ENCODE measurements around the gene ZNF311. TPM values are rescaled to one million over a fixed set of nuclear protein-coding genes. Genes with fewer than 3 reads are reported as not detected.

Gene ZNF311
- 3.2 TPM for total RNA-seq

DNA sequence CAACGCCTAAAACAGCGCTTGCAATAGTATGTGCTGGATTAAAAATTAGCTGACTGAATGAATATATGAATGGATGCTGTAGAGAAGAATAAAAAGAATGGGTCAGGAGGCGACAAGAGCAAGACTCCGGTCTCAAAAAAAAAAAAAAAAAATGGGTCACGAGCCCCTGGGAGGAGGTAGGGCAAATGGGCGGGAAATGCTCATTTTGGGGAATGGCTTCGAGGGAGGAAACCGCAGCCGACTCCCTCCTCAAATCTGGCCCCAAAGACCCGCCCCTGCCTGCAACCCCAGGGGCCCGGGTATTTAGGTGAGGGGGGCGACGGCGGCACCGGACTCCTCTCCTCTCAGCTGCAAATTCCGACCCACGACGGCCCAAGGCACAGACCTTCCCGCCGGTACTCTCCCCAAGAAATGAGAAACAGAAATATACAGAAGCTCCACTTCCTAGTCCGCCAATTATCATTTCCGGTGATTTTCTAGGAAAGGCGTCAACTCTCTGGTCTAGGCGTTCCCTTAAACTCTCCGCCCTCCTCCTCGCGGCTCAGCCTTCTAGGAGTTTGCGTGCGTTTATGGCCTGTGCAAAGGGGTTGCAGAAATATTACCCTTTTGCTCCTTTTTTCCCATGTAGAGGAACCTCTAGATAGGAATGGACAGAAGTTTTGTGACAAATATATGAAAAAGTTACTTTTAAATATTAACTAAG, at the start of gene ZNF311:
ZNF311 (minus strand) TSS at position 133 of the 703 bp plus-strand sequence. CDS start 1,361 bp downstream, outside the sequence.
- DNase-seq (ENCODE audit: low spot score) = peak; percentile 65

DNA sequence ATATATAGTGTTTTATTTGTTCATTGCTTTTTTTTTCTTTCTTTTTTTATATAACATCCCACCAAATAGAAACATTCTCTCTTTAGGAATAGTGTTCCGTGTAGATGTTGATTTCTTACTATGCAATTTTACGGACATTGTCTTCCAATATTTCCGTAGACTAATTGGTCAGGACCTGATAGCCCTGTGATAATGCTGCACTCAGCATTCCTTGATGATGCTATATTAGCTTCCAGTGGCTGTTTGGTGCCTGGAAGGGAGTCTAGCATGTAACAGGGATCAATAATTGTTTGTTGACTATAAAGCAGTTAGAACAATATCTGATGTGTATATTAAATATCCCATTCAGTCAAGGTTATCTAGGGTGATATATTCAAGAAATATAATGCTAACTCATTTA, 46.6 kb upstream of the ZNF311 start:
- DNase-seq (ENCODE audit: low spot score) = no peak

DNA sequence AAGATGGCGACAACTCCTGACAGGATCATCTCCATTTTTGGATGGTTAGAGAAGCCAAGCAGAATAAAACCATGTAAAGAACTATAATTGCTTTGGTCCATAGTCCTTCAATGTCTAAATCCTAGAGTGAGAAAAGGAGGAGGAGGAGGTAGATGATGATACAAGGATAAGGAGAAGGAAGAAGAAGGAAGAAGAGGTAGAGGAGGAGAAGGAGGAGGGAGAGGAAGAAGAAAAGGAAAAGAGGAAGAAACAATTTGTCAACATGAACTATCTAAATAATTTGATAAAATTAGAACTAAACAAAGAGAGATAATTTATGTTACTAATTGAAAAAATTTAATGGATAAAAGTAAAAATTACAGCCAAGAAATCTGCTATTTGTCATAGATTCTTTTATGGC, 40.0 kb upstream of the ZNF311 start, which contains the start of gene OR2W1:
OR2W1 (minus strand) TSS at position 101 of the 400 bp plus-strand sequence; CDS start at position 101, 0 bp downstream.
- DNase-seq (ENCODE audit: low spot score) = no peak

- DNase-seq (ENCODE audit: low spot score) = no peak
These were observed 30.8 kb upstream of the ZNF311 start for GRCh38 chr6:29035951-29036350.

DNA sequence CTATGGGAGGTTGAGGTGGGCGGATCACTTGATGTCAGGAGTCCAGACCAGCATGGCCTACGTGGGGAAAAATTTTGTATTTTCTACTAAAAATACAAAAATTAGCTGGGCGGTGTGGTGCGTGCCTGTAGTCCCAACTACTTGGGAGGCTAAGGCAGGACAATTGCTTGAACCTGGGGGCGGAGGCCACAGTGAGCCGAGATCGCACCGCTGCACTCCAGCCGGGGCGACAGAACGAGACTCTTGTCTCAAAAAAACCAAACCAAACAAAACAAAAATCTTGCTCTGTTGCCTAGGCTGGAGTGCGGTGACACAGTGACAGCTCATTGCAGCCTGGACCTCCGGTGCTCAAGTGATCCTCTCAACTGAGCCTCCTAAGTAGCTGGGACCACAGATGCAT, 23.7 kb upstream of the ZNF311 start:
- no peak for DNase-seq (ENCODE audit: low spot score)

GRCh38 chr6:29025927-29026585, 20.9 kb upstream of the ZNF311 start:
- DNase-seq (ENCODE audit: low spot score) = no peak

DNA sequence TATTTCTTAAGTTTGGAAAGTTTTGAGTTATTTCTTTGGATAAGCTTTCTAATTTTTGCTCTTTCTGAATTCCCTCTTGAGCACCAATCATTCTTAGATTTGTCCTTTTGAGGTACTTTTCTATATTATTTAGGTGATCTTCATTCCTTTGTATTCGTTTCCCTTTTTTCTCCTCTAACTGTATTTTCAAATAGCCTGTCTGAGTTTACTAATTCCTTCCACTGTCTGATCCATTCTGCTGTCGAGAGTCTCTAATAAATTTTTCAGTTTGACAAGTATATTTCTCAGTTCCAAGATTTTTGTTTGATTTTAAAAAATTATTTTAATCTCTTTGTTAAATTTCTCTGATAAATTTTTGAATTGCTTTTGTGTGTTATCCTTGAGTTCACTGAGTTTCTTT, 16.3 kb upstream of the ZNF311 start:
- no peak for DNase-seq (ENCODE audit: low spot score)

DNA sequence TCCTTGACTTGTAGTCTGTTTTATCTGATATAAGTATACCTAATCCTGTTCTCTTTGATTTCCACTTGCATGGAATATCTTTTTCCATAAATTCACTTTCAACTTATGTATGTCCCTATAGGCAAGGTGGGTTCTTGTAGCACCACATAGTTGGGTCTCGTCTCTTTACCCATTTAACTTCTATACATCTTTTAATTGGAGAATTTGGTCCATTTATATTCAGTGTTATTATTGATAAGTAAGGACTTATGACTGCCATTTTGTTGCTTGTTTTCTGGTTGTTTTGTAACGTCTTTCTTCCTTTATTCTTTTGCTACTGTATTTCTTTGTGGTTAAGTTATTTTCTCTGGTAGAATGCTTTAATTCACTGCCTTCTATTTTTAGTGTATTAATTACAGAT, 14.5 kb upstream of the ZNF311 start:
- no peak for DNase-seq (ENCODE audit: low spot score)

DNA sequence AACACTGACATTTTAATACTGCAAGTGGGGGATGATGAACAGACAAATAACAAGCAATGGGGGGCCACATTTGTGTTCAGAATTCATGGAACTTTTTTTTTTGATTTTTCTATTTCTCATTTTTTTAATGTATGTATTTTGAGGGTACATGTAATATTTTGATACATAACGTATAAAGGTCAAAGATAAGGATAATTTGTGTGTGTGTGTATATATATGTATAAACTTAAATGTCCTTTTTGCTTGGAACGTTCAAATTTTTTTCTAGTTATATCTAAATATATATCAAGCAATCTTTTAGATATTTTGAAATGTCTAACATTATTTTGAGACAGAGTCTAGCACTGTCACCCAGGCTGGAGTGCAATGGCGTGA, 12.3 kb upstream of the ZNF311 start:
- DNase-seq (ENCODE audit: low spot score) = no peak

- DNase-seq (ENCODE audit: low spot score) = peak; percentile 85
These were observed 11.7 kb upstream of the ZNF311 start for GRCh38 chr6:29016559-29017427.

- DNase-seq (ENCODE audit: low spot score) = no peak
These were observed 9.9 kb upstream of the ZNF311 start for GRCh38 chr6:29014729-29015608.

DNA sequence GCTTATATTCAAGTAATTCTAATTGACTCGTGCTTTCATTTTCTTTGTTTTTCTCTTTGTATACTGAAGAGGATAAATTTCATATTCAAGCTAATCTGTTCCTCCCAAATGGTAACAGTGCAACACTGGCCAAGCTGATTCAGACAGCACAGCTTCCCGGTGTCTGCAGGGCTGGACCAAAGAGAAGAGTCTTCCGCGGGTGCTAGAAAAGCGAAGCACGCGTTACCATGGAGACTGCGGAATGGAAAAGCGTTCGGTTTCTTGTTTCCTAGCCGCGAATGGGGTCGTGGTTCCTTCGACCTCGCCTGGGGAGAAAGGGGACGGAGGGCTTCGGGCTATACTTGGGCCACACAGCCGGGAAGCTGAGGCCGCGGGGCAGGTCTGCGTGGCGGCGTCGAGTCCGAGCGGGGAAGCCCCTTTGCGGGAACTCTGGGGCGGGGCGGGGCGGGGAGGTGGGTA, 6.2 kb upstream of the ZNF311 start:
- DNase-seq (ENCODE audit: low spot score) = no peak

DNA sequence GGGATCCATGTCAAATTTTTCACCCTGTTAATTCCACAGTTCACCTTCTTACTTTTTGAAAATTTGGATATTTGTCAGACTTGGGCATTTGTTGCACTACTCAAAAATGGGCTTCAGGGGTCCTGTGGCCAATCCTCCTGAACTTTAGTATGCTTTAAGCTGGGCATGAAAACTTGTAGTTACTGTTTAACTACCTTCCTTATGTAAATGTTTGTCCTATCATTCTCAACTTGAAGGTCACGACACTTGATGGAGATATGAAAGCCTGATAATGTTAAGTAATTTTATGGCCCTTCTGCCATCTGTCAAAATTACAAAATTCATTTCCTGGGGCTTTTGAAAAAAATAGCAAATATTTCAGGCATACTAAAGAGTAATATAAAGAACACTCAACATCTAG, 4.2 kb upstream of the ZNF311 start:
- DNase-seq (ENCODE audit: low spot score) = no peak

- no peak for DNase-seq (ENCODE audit: low spot score)
These were observed 3.0 kb upstream of the ZNF311 start for GRCh38 chr6:29008089-29008488.

DNA sequence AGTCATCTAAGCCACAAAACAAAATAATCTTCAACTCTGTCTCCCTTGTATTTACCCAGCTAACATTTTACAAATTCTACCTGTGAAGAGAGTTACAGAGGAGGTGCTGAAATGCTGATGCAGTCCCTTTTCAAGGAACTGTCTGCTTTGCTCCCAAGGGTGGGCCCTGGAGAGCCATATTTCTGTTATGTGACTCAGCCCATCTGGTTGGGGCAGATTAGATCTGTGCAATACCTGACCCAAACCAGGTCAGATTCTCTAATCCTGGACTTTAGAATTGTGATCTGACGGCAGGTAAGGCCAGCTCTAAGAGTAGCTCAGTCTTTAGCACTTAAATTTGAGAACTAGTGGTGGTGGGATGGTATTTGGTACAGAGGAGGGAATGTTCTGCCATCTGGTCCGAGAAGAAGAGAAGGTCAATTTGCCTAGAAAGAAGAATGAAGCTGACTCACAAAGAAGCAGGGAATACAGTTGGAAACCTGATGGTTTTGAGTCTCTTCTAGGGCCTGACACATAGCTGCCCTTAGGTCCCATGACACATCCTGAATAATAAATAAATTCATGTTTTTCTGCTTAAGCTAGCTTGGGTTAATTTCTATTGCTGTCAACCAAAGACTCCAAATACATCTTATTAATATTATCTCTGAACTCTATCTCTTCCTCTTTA, 8.1 kb downstream of the ZNF311 start:
- DNase-seq (ENCODE audit: low spot score) = no peak

- DNase-seq (ENCODE audit: low spot score) = no peak
These were observed 9.9 kb downstream of the ZNF311 start for GRCh38 chr6:28995093-28995650.

- DNase-seq (ENCODE audit: low spot score) = no peak
These were observed 16.4 kb downstream of the ZNF311 start for GRCh38 chr6:28988536-28989311.

DNA sequence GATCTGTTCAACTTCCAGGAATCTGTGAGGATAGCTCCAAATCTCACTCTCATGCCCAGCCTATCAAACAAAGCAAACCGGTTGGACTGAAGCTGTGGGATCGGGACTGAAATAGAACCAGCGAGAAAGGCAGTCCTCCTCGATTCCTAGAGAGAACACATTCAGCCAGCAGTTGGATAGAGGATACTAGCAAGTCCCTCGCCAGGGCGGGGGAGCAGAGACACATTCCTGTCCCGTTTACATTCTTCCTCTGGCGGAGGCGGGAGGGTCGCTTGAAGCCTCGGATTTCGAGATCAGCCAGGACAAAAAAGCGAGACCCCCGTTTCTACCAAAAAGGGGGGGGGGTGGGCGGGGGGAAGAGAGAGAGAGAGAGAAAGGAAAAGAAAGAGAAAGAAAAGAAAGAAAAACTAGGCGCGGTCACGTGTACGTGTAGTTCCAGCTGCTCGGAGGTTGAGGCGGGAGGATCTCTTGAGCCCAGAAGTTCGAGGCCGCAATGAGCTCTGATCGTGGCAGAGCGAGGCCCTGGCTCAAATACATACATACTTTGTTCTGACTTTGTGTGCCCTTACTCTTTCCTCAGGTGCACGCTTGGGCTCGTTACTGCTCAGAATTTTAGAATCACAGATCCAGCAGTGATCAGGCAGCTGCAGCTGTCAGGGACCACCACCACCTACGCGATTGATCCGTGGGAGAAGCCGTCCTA, 19.5 kb downstream of the ZNF311 start:
- peak; percentile 85 for DNase-seq (ENCODE audit: low spot score)

- no peak for DNase-seq (ENCODE audit: low spot score)
These were observed 21.3 kb downstream of the ZNF311 start for GRCh38 chr6:28983838-28984237.

Measured in ureter (tissue), 1 donor.